Trophoblast cell (in vitro differentiated cells and primary cell): Measurements from ENCODE around the gene U2AF2. TPM values are rescaled to one million over a fixed set of nuclear protein-coding genes. Genes with fewer than 3 reads are reported as not detected.
A peak's percentile ranks its signal among the peaks of the same experiment; 100 is the strongest.

ENCODE experiments used
- DNase-seq, 2 donors: peaks; one replicate each; pipeline ENCODE4 v3.0.0-alpha.2; 2016
- H2AFZ ChIP-seq: 2 replicates; pipeline ENCODE4 v1.6.1; 2013; ENCODE audit warnings: low read length, moderate library complexity, mild to moderate bottlenecking; ENCODE audit not compliant: insufficient read depth, poor library complexity
- H2AK5ac ChIP-seq: 2 replicates; pipeline ENCODE4 v1.6.1; 2013; ENCODE audit warnings: mild to moderate bottlenecking, low read length
- H2BK120ac ChIP-seq: 2 replicates; pipeline ENCODE4 v1.6.1; 2013; ENCODE audit warnings: low read length, mild to moderate bottlenecking, moderate library complexity; ENCODE audit not compliant: insufficient read depth, poor library complexity
- H2BK12ac ChIP-seq: 2 replicates; pipeline ENCODE4 v1.6.1; 2013; ENCODE audit warnings: mild to moderate bottlenecking, low read length, moderate library complexity
- H2BK5ac ChIP-seq: 2 replicates; pipeline ENCODE4 v1.6.1; 2013; ENCODE audit warnings: low read length, low read depth, moderate library complexity, mild to moderate bottlenecking; ENCODE audit not compliant: poor library complexity
- H3K14ac ChIP-seq: 2 replicates; pipeline ENCODE4 v1.6.1; 2013; ENCODE audit warnings: mild to moderate bottlenecking, low read length
- H3K18ac ChIP-seq: 2 replicates; pipeline ENCODE4 v1.6.1; 2013; ENCODE audit warnings: mild to moderate bottlenecking, low read length
- H3K23ac ChIP-seq: 2 replicates; pipeline ENCODE4 v1.6.1; 2013; ENCODE audit warnings: low read length
- H3K27ac ChIP-seq: 2 replicates; pipeline ENCODE4 v1.5.1; 2013; ENCODE audit warnings: low read depth, mild to moderate bottlenecking, inconsistent platforms, low read length, moderate library complexity
- H3K27me3 ChIP-seq: 2 replicates; pipeline ENCODE4 v1.6.1; 2013; ENCODE audit warnings: inconsistent platforms, mild to moderate bottlenecking, low read length, moderate library complexity; ENCODE audit not compliant: insufficient read depth
- H3K36me3 ChIP-seq, 2 experiments: 1 replicate in 1 of 2; 2 replicates in 1 of 2; pipeline ENCODE4 v1.6.1; 2013; ENCODE audit warnings: low read length in 2 of 2, mild to moderate bottlenecking in 2 of 2, moderate library complexity in 1 of 2; ENCODE audit not compliant: insufficient read depth in 2 of 2, control insufficient read depth in 1 of 2
- H3K4ac ChIP-seq: 2 replicates; pipeline ENCODE4 v1.6.1; 2013; ENCODE audit warnings: low read depth, mild to moderate bottlenecking, low read length, moderate library complexity
- H3K4me1 ChIP-seq, 2 experiments: 1 replicate in 1 of 2; 2 replicates in 1 of 2; pipeline ENCODE4 v1.6.1; 2013; ENCODE audit warnings: low read length in 2 of 2, mild to moderate bottlenecking in 2 of 2, moderate library complexity in 1 of 2; ENCODE audit not compliant: insufficient read depth in 2 of 2, control insufficient read depth in 1 of 2
- H3K4me2 ChIP-seq: 2 replicates; pipeline ENCODE4 v1.6.1; 2013; ENCODE audit warnings: inconsistent platforms, mild to moderate bottlenecking, low read length, moderate library complexity
- H3K4me3 ChIP-seq: 2 replicates; pipeline ENCODE4 v1.5.1; 2013; ENCODE audit warnings: mild to moderate bottlenecking, low read depth, low read length, inconsistent platforms
- H3K79me1 ChIP-seq: one replicate; pipeline ENCODE4 v1.6.1; 2013; ENCODE audit warnings: low read length
- H3K79me2 ChIP-seq: 2 replicates; pipeline ENCODE4 v1.6.1; 2013; ENCODE audit warnings: low read length, mild to moderate bottlenecking; ENCODE audit not compliant: control insufficient read depth, insufficient read depth, poor library complexity
- H3K9ac ChIP-seq: 2 replicates; pipeline ENCODE4 v1.6.1; 2013; ENCODE audit warnings: mild to moderate bottlenecking, low read length
- H3K9me3 ChIP-seq: 2 replicates; pipeline ENCODE4 v1.6.1; 2013; ENCODE audit warnings: low read depth, mild to moderate bottlenecking, control low read depth, inconsistent platforms, low read length; ENCODE audit not compliant: insufficient read depth
- H4K12ac ChIP-seq: 2 replicates; pipeline ENCODE4 v1.6.1; 2013; ENCODE audit warnings: low read depth, mild to moderate bottlenecking, low read length, moderate library complexity
- H4K8ac ChIP-seq: 2 replicates; pipeline ENCODE4 v1.6.1; 2013; ENCODE audit warnings: low read depth, mild to moderate bottlenecking, low read length, moderate library complexity
- H4K91ac ChIP-seq: one replicate; pipeline ENCODE4 v1.6.1; 2013; ENCODE audit warnings: low read depth, mild to moderate bottlenecking, low read length, moderate library complexity
- WGBS: extraction: QIAGEN DNeasy Blood & Tissue Kit; methylation state at CpG from one replicate; pipeline ENCODE4 v1.1.7; 2013; ENCODE audit warnings: missing lambda C conversion rate; ENCODE audit not compliant: insufficient read length, insufficient coverage; ENCODE audit errors: extremely low coverage; 5-methylcytosine and 5-hydroxymethylcytosine counted together
- polyA plus RNA-seq: library from polyadenylated mRNA; stranded (reverse); fragments of 200-250 nt; gene quantifications from 2 replicates; pipeline ENCODE4 v1.2.3, GENCODE V29; 2013

Gene U2AF2
- polyA plus RNA-seq = 128 and 132 TPM in 2 replicates

DNA sequence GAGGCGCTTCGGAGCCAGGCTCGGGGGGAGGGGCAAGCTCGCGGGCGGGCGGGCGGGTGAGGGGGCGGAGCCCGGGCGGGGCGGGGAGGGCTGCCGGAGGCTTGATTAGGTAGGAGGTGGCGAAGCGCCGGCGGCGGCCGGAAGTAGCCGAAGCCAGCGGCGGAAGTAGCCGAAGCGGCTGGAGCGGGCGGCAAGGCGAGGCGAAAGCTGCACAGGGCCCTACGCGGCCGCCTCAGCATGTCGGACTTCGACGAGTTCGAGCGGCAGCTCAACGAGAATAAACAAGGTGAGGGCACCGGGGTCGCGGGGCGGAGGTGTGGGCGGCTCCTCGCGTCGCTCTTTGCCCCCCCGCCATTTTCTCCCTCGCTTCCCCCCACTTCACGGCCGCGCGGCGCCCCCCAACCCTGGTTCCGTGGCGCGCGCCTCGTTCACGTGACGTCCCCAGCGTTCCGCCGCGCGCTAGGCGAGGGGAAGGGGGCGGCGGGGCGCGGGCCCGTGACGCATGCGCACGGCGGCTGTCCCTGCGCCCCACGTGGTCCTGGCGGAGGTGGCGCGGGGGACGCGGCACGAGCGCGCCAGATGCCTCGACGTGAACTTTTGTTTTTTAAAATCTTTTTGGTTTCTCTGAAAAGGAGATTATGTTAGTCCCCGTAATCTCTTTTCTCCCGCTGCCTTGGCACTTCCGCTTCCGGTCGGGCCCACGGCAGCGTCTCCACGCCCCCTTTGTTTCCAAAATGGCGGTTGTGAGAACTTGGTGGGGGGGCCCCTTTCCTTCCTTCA is at the start of gene U2AF2:
Gene U2AF2 (plus strand): TSS at position 168 of the 780 bp plus-strand sequence. CDS start 70 bp downstream, at position 238.
- DNase-seq = peak; percentile 93 to 95
- Histone ChIP-seq H3K23ac (no peak within 1 kb of the TSS), H2BK12ac (no peak within 1 kb of the TSS), H3K27me3 (no peaks in the 10 kb centered on the region), H2AK5ac (peak within 1 kb of the TSS; percentile 100), H2BK120ac (peak within 1 kb of the TSS; percentile 99), H3K4ac (peak within 1 kb of the TSS; percentile 99), H3K9ac (peak within 1 kb of the TSS; percentile 98), H3K14ac (peak within 1 kb of the TSS; percentile 99), H4K12ac (peak within 1 kb of the TSS; percentile 98), H4K8ac (peak within 1 kb of the TSS; percentile 99), H3K4me2 (peak within 1 kb of the TSS; percentile 91), H3K18ac (peak within 1 kb of the TSS; percentile 99), H3K27ac (peak within 1 kb of the TSS; percentile 99), H3K79me2 (peaks cover 48% of the 10 kb centered on the region), H3K79me1 (peaks cover 15% of the 10 kb centered on the region), H2BK5ac (peak within 1 kb of the TSS; percentile 99), H3K9me3 (peaks cover 1% of the 10 kb centered on the region), H3K36me3 (peaks cover 34 to 42% of the 10 kb centered on the region in 2 experiments), H3K4me1 (peaks cover 3 to 10% of the 10 kb centered on the region in 2 experiments), H4K91ac (peak within 1 kb of the TSS; percentile 100), H2AFZ (peak within 1 kb of the TSS; percentile 93), H3K4me3 (peak within 1 kb of the TSS; percentile 94)
- WGBS = no CpG with 5 or more reads among the region's 95 CpGs

DNA sequence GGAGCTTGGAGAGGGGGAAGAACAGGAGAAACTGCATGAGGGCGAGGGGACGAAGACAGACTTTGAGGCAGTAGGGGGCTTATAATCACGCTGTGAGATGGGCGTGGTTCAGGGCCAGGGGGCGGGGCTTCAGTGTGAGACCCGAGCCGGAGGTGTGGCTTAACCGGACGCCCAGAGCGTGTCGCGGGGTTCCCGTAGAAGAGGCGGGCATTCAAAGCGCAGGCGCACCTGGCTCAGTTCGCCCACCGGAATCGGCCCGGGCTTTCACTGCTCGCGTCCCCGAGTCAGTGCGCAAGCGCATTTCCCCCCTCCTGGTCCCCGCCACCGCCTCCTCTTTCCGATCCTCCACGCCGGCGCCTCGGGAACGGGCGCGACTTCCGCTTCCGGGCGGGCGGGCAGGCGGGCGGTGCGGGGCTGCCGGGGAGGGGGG is 49.6 kb upstream of the U2AF2 start:
- Histone ChIP-seq H2BK12ac (no peak overlapping the region), H3K23ac (no peak overlapping the region), H3K18ac (peak overlapping the region; percentile 71), H3K36me3 (peaks cover 4 to 9% of the 10 kb centered on the region in 2 experiments), H3K9ac (no peak overlapping the region), H2BK5ac (peak overlapping the region; percentile 83), H3K79me1 (peaks cover 19% of the 10 kb centered on the region), H3K4me3 (peak overlapping the region; percentile 56), H3K14ac (peak overlapping the region; percentile 59), H4K8ac (peak overlapping the region; percentile 89), H4K91ac (peak overlapping the region; percentile 88), H3K27me3 (no peaks in the 10 kb centered on the region), H2BK120ac (peak overlapping the region; percentile 40), H3K9me3 (no peaks in the 10 kb centered on the region), H2AFZ (peak overlapping the region; percentile 40), H3K27ac (peak overlapping the region; percentile 97), H3K4me1 (peaks cover 14% of the 10 kb centered on the region in 2 experiments), H3K4ac (peak overlapping the region; percentile 66), H3K79me2 (peaks cover 5% of the 10 kb centered on the region), H4K12ac (peak overlapping the region; percentile 81), H2AK5ac (peak overlapping the region; percentile 31), H3K4me2 (peak overlapping the region; percentile 46)
- no CpG with 5 or more reads among the region's 43 CpGs for WGBS
- DNase-seq = peak; percentile 90 to 96

DNA sequence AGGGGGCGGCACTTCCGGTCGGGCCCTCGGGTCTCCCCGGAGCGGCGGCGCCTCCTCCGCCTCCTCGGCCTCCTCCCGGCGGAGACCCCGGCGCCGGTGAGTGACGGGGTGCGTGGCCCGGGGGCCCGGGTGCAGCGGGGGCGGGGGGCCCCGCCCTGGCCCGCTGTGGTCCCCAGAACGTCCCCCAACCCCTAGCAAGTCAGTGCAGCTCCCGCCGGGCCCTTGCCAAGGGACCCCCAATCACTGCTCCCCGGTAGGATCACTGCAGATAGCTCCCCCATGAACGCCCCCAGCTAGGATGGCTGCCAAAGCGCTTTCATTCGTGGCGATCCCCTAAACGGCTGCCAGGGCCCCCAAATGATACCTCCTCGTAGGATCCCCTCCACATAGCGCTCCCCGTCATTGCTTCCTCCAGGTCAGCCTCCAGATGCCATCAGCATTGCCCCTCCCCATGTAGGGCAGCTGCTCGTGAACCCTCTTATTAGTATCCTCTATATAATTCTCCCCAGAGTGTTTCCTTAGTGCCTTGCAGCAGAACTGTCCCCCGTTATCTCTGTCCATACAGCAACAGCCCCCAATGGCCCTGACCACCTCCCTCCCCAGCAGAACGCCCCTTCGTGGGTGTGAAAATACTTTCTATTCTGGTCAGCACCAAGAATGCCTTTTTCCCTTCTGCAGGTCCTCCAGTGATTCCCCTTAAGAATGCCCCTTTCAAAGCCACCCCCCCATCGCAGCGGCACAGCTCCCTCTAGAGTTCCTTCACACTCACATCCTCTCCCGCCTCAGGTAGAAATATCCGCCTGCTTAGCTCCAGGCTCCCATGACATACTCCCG is 49.0 kb upstream of the U2AF2 start, which contains the start of gene ZNF865:
Gene ZNF865 (plus strand): TSS at position 11 of the 834 bp plus-strand sequence. CDS start 7,972 bp downstream, outside the sequence.
- Histone ChIP-seq H3K27me3 (no peaks in the 10 kb centered on the region), H3K9me3 (no peaks in the 10 kb centered on the region), H3K9ac (peak within 1 kb of the TSS; percentile 92), H2AK5ac (peak within 1 kb of the TSS; percentile 90), H3K27ac (peak within 1 kb of the TSS; percentile 97), H3K4me3 (peak within 1 kb of the TSS; percentile 85), H3K4me2 (peak within 1 kb of the TSS; percentile 87), H4K91ac (peak within 1 kb of the TSS; percentile 93), H3K14ac (peak within 1 kb of the TSS; percentile 96), H4K8ac (peak within 1 kb of the TSS; percentile 93), H2BK120ac (peak within 1 kb of the TSS; percentile 64), H3K79me2 (peaks cover 5% of the 10 kb centered on the region), H3K36me3 (peaks cover 7 to 11% of the 10 kb centered on the region in 2 experiments), H3K18ac (peak within 1 kb of the TSS; percentile 90), H3K23ac (no peak within 1 kb of the TSS), H4K12ac (peak within 1 kb of the TSS; percentile 91), H3K4ac (peak within 1 kb of the TSS; percentile 89), H2AFZ (peak within 1 kb of the TSS; percentile 76), H2BK5ac (peak within 1 kb of the TSS; percentile 90), H2BK12ac (no peak within 1 kb of the TSS), H3K79me1 (peaks cover 16% of the 10 kb centered on the region), H3K4me1 (peaks cover 12% of the 10 kb centered on the region in 2 experiments)
- no CpG with 5 or more reads among the region's 44 CpGs for WGBS
- peak; percentile 85 to 89 for DNase-seq

DNA sequence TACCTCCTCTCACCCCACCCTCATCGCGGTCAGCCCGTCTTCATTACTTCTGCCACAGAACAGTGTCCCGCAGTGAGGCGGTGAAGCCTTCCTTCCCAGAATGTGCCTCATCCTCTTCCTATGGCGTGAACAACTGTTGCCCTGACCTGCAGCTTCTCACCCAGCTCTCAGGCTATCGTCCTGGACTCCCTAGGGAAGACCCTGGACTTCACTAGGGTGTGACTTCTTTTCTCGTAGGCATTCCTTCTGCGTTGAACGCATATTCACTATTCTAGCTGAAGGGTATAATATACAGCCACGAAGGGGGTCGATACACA is 48.4 kb upstream of the U2AF2 start:
- H3K79me2 ChIP-seq = peaks cover 5% of the 10 kb centered on the region
- no peak overlapping the region for H2BK5ac ChIP-seq
- H3K27ac ChIP-seq = peak overlapping the region; percentile 21
- peak overlapping the region; percentile 54 for H3K4me3 ChIP-seq
- no peak overlapping the region for H2BK120ac ChIP-seq
- H2AFZ ChIP-seq = no peak overlapping the region
- no peak overlapping the region for H3K14ac ChIP-seq
- no peak overlapping the region for H4K12ac ChIP-seq
- H3K4ac ChIP-seq = no peak overlapping the region
- no CpG with 5 or more reads among the region's 12 CpGs for WGBS
- no peak overlapping the region for H2BK12ac ChIP-seq
- H3K9ac ChIP-seq = peak overlapping the region; percentile 81
- peaks cover 7 to 12% of the 10 kb centered on the region in 2 experiments for H3K36me3 ChIP-seq
- no peaks in the 10 kb centered on the region for H3K27me3 ChIP-seq
- H3K4me2 ChIP-seq = peak overlapping the region; percentile 87
- peak overlapping the region; percentile 26 for H3K18ac ChIP-seq
- no peak overlapping the region for H4K91ac ChIP-seq
- DNase-seq = no peak
- no peak overlapping the region for H4K8ac ChIP-seq
- H3K79me1 ChIP-seq = peaks cover 13% of the 10 kb centered on the region
- H3K9me3 ChIP-seq = no peaks in the 10 kb centered on the region
- H3K4me1 ChIP-seq = peaks cover 7 to 9% of the 10 kb centered on the region in 2 experiments
- H3K23ac ChIP-seq = no peak overlapping the region
- no peak overlapping the region for H2AK5ac ChIP-seq
